ENCODE data around the gene GPR176.

The GPR176 gene

GRCh38 chr15:39885099-39885777 lies 34.8 kb downstream of the GPR176 start:
- H3K27me3 ChIP-seq (replicated peaks), result no peaks in the 10 kb centered on the region
- no peak overlapping the region for H3K4me3 ChIP-seq (ENCODE audit: low read depth, low read length)
- no peak overlapping the region for H3K27ac ChIP-seq
- no peak for DNase-seq
- H3K36me3 ChIP-seq (replicated peaks), result no peaks in the 10 kb centered on the region
- TF ChIP-seq, protein P1, sequence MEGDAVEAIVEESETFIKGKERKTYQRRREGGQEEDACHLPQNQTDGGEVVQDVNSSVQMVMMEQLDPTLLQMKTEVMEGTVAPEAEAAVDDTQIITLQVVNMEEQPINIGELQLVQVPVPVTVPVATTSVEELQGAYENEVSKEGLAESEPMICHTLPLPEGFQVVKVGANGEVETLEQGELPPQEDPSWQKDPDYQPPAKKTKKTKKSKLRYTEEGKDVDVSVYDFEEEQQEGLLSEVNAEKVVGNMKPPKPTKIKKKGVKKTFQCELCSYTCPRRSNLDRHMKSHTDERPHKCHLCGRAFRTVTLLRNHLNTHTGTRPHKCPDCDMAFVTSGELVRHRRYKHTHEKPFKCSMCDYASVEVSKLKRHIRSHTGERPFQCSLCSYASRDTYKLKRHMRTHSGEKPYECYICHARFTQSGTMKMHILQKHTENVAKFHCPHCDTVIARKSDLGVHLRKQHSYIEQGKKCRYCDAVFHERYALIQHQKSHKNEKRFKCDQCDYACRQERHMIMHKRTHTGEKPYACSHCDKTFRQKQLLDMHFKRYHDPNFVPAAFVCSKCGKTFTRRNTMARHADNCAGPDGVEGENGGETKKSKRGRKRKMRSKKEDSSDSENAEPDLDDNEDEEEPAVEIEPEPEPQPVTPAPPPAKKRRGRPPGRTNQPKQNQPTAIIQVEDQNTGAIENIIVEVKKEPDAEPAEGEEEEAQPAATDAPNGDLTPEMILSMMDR (IDR thresholded peaks at IDR 0.05; ENCODE audit: low read depth, low read length, missing control alignments), result no peak
- in situ Hi-C loops (cut with HindIII; ENCODE audit: low pct_ligation_motif_present, low sequenced_read_pairs), result no loop called here

DNA sequence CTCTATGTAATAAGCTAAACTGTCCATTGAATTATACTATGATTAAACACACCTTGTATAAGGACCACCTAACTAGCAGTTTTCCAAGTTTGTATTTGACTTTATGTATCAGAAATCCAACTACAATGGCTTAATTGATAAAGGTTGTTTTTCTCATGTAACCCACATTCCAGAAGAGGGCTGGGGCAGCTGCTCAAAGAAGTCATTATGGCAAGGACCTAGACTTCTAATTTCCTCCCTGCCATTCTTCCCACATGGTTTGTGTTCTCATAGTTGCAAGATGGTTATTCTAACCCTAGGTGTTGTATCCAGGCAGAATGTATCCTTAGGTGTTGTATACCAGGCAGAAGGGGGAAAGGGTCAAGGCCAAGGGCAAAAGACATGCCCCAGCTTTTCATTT lies 35.7 kb downstream of the GPR176 start:
- in situ Hi-C loops (cut with HindIII; ENCODE audit: low pct_ligation_motif_present, low sequenced_read_pairs), result no loop called here
- no peak overlapping the region for H3K27ac ChIP-seq
- no peak overlapping the region for H3K4me3 ChIP-seq (ENCODE audit: low read depth, low read length)
- no peaks in the 10 kb centered on the region for H3K36me3 ChIP-seq (replicated peaks)
- TF ChIP-seq, protein P1 (IDR thresholded peaks at IDR 0.05; ENCODE audit: low read depth, low read length, missing control alignments), result no peak
- no peak for DNase-seq
- H3K27me3 ChIP-seq (replicated peaks), result no peaks in the 10 kb centered on the region

DNA sequence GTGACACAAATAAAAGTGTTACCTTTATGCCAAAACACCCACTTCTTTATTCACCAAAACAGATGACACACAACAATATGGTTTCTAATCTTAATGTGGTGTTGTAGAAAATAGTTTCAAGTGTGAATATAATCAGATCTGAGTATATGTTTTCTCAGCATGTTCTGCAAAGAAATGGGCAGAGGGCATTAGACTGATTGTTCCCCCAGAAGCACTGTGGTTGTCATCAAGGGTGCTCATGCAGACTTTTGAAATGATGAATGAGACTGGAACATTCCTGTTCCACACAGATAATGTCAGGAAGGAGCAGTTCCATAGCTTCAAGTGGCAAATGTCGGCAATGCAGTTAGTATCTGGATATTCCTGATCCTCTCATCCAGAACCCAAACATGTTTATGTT lies 37.5 kb downstream of the GPR176 start:
- Histone ChIP-seq H3K27me3 (replicated peaks) (no peaks in the 10 kb centered on the region), H3K4me3 (ENCODE audit: low read depth, low read length) (no peak overlapping the region), H3K27ac (no peak overlapping the region), H3K36me3 (replicated peaks) (no peaks in the 10 kb centered on the region)
- DNase-seq, result no peak
- TF ChIP-seq, protein P1 (IDR thresholded peaks at IDR 0.05; ENCODE audit: low read depth, low read length, missing control alignments), result no peak
- in situ Hi-C loops (cut with HindIII; ENCODE audit: low pct_ligation_motif_present, low sequenced_read_pairs), result no loop called here

- in situ Hi-C loops (cut with HindIII; ENCODE audit: low pct_ligation_motif_present, low sequenced_read_pairs), result no loop called here
- H3K36me3 ChIP-seq (replicated peaks), result no peaks in the 10 kb centered on the region
- no peak for DNase-seq
- no peak overlapping the region for H3K27ac ChIP-seq
- no peaks in the 10 kb centered on the region for H3K27me3 ChIP-seq (replicated peaks)
- H3K4me3 ChIP-seq (ENCODE audit: low read depth, low read length), result no peak overlapping the region
- TF ChIP-seq, protein P1 (IDR thresholded peaks at IDR 0.05; ENCODE audit: low read depth, low read length, missing control alignments), result no peak
Observed at GRCh38 chr15:39881790-39882189, 38.3 kb downstream of the GPR176 start.

- Histone ChIP-seq H3K27me3 (replicated peaks) (no peaks in the 10 kb centered on the region), H3K4me3 (ENCODE audit: low read depth, low read length) (no peak overlapping the region), H3K27ac (no peak overlapping the region), H3K36me3 (replicated peaks) (no peaks in the 10 kb centered on the region)
- TF ChIP-seq, protein P1 (IDR thresholded peaks at IDR 0.05; ENCODE audit: low read depth, low read length, missing control alignments), result no peak
- DNase-seq, result no peak
- in situ Hi-C loops (cut with HindIII; ENCODE audit: low pct_ligation_motif_present, low sequenced_read_pairs), result no loop called here
Observed at GRCh38 chr15:39880718-39881387, 39.2 kb downstream of the GPR176 start.

Measured in brain microvascular endothelial cell (primary cell).